Umbilical cord (tissue), 2 donors: ENCODE measurements around the gene GJA5. TPM values are rescaled to one million over a fixed set of nuclear protein-coding genes. Genes with fewer than 3 reads are reported as not detected.

ENCODE experiments used
- DNase-seq: peaks from one replicate; pipeline ENCODE4 v3.0.0-alpha.2; 2015; ENCODE audit warnings: low spot score
- total RNA-seq: library from RNA; depleted of rRNA; stranded (reverse); fragments of >200 nt; gene quantifications from one replicate; pipeline ENCODE4 v1.2.3, GENCODE V29; 2014; ENCODE audit warnings: low replicate concordance; ENCODE audit not compliant: insufficient read depth

GJA5 gene
- total RNA-seq, 1 donor from 2014 or later = 32.5 TPM

DNA sequence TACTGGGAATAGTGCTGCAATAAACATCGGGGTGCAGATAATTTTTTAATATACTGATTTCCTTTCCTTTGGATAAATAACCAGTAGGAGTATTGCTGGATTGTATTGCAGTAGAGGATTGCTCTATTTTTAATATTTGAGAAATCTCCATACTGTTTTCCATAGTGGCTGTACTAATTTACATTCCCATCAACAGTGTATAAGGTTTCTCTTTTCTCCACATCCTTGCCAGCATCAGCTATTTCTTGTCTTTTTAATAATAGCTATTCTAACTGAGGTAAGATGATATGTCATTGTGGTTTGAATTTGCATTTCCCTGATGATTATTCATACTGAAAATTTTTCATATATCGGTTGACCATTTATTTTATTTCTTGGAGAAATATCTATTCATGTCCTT is 31.1 kb downstream of the GJA5 start:
- DNase-seq = no peak

DNA sequence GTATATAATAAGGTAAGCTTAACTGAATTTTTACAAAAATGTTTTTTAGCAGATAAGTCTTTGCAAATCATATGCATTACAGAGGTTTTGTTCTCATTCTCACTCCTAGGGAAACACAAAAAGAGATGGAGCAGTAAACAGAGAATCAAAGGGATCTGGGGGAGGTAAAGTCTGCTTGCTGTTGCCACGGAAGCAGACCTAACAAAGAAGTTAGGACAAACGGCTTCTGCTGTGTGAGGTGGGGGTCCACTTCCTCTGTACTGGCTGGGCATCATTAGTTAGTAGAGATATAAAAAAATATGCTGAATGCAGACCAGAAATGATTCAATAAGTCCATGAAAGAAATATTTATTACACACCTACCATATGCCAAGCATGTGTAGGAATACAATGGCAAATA is 34.2 kb downstream of the GJA5 start:
- DNase-seq = no peak

DNA sequence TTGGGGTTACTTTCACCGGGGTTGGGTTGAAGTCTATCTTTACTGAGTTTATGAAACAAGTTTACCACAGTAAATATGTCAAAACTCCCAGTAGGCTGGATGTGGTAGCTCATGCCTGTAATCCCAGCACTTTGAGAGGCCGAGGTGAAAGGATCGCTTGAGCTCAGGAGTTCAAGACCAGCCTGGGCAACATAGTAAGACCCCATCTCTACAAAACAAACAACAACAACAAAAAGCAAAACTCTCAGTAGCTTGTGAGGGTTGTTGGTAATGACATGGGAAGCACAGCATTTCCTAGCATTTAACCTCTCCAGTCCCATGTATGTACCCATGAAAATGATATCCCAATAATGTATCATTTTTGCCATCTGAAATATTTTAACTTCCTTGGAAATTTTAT is 34.7 kb downstream of the GJA5 start:
- DNase-seq = no peak

DNA sequence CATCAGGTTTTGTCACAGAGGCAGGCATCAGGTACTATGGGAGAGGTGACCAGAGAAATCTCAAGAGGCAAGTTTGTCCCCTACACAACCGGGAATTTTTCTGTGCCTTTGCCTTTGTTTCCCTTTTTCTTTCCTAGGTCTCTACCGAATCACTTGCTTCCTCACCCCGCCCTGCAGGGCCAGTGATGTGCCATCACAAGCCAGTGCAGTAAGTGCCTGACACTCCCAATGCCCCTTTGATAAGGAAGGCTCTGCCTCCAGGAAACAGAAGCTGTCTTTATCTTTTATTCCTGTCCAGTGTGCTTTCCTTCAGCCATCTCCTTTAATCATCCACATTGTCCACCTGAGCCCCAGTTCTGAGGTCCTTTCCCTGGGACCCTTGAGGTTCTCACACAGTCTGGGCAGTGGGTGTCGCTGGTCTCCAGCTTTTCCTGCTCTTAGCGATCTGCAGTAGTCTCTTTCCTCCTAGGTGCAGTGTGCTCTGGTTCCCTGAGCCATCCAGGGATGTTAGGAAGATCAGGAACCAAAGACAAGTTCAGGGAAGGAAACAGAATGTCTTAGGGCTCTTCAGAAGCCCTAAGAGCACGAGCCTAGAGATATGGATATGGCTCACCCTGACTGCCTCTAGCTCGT is 36.6 kb downstream of the GJA5 start:
- DNase-seq = peak; percentile 54

DNA sequence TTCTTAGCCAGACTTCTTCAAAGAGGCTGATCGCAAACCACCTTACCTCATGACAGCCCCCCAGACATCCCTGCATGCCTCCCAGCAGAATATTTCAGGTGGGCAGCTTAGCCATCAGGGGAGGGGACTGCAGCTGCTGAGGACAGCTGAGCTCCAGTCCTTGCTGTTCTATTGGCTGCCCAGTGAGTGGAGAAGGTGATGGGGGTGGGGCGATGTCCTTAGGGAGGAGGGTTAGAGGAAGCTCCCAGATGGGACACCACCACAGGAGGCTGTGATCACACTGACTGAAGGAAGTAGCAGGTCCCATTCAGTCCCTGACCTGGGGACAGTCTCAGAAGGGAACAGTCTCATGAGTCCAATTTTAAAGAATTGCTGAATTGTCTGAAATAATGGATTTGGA is 38.3 kb downstream of the GJA5 start:
- DNase-seq = no peak

DNA sequence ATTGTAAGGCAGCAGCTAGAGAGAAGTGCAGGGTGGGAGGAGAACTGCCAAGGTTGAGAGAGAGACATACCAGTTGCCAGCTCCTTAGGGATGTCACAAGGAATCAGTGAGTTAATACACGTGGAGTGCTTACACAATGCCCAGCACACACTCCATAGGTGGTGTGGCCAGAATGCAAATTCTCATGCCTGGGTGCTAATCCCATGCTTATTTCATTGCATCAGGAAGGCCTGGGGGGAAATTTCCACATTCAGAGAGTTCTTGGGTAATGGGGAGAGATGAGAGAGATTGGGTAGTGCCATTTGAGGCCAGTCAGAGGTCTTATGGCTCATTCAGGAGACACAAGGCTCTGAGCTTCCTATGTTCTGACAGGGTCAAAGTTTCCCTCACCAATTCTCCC is 38.7 kb downstream of the GJA5 start:
- no peak for DNase-seq

DNA sequence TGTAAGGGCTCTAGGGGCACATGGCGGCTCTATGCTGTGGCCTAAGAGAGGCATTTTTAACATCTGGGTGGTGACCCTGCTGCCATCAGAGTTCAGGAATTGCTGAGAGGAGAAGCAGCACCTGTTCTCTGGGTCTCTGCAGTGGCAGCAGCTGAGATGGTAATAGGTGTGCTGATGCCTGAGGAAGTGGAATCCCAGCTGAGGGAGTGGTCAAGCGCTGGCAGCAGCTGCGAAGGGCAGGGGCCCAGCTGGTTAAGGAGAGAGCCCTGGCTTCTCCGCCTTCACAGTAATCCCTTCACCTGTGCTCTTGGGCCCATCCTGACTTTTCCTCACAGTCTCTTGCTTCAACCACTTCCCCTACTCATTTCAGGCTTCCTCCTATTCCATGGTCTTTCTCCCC is 39.8 kb downstream of the GJA5 start:
- DNase-seq = no peak

DNA sequence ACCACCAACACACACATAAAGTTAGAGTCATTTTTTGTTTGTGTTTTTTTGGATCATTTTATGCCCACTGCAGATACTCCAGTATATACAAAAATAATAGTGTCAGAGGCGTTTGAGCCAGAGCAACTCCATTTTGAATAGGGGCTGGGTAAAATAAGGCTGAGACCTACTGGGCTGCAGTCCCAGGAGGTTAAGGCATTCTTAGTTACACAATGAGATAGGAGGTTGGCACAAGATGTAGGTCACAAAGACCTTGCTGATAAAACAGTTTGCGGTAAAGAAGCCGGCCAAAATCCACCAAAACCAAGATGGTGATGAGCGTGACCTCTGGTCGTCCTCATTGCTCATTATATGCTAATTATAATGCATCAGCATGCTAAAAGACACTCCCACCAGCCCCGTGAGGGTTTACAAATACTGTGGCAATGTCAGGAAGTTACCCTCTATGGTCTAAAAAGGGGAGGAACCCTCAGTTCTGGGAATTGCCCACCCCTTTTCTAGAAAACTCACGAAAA is 40.6 kb downstream of the GJA5 start:
- DNase-seq = no peak

DNA sequence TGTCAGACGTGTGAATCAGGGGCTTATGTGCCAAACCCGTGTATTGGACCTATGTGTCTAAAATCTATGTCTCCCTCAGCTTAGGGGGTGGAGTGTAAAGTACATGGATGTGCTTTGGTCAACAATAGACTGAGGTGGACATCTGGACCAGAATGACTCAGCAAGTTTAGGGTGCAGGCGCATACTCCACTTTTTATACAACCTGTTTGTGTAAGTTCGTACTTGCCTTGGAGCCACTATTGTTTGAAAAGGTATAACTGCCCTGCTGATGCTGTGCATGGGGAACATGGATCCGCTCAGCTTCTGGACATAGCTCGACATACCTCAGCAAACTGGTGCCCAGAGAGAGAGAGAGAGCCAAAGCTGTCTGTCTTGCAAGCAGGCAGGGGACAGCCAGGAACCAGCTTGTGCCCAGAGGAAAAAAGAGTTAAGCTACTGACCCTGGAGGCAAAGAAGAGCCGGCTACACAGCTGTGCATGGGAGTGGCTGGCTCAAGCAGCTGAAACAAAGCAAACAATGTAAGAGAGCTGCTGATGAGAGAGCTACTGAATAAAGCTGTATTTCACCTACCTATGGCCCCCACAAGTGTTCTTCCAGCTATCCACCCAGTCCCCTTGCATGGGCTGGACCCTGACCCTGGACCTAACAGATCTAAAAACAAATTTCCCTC is 41.2 kb downstream of the GJA5 start:
- DNase-seq = no peak

DNA sequence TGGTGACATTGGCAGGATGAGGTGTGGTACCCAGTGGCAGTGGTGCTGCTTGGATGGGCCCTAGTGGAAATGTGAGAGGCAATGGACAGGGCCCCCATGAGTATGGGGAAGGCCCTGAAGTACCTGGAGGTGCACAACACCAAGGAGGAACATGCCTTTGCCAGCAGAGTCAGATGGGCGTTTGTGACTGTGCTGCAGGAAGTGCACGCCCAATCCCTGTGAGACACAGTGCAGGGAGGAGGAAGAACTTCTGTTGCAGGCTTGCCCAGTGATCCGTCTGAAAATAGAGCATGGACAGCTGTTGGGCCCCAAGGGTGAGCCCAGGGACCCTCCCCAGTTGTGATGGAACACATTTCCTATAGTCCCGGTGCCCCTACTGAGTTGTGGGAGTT is 42.7 kb downstream of the GJA5 start:
- no peak for DNase-seq

DNA sequence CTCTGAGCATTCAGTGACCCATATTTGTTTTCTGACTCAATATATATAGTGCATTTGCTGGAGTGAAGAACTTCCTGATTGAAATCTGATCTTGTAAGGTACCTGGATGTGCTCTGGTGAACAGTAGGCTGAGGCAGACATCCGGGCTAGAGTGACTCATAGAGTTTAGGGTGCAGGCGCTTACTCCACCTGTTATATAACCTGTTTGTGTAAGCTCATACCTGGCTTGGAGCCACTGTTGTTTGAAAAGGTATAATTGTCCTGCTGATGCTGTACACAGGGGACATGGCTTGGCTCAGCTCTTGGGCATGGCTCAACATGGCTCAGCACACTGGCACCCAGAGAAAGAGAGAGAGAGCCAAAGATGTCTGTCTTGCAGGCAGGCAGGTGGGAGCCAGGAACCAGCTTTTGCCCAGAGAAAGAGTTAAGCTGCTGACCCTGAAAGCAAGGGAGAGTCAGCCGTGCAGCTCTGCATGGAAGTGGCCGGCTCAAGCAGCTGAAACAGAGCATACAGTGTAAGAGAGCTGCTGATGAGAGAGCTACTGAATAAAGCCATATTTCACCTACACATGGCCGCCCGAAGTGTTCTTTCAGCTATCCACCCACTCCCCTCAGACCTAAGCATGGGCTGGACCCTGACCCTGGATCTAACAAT is 43.2 kb downstream of the GJA5 start:
- DNase-seq = peak; percentile 43

DNA sequence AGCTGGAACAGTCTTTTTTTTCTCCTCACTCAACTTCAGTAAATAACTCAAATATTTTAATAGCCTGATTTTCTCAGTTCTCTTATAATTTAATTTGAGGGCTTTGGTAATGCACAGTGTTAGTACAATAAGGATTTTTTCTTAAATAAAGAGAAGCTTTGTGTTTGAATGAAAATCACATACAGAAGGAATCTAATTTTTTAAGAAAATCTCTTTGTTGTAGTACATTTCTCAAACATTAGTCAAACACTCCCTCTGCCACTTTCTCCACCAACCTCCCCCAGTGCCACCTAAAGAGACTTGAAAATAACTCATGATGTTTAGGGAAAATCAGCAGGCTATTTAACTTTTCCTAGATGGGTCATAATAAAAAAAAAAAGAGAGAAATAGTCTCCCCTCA is 47.8 kb downstream of the GJA5 start:
- no peak for DNase-seq

Other genes with a start within 250 kb of the GJA5 start
- gene BCL9, start 219.1 kb downstream of the GJA5 start, total RNA-seq = 4.3 TPM
- 6.0 TPM for gene ACP6, start 90.1 kb downstream of the GJA5 start, total RNA-seq
- not detected for gene GJA8, start 142.2 kb upstream of the GJA5 start, total RNA-seq
- gene GPR89B, start 167.8 kb upstream of the GJA5 start, total RNA-seq = 11.8 TPM